HG02884 (cell line): ENCODE results near the gene MSANTD7.
"Not testable (repeated sequence)": the region's sequence is repeated elsewhere in the genome, so short reads cannot be mapped to it uniquely, and the experiment has no call there.

Experiments
- ATAC-seq: cut with Tn5 transposase; IDR thresholded peaks from one replicate; pipeline ENCODE4 v1.9.1; 2021; ENCODE audit warnings: mild to moderate bottlenecking, moderate library complexity; ENCODE audit not compliant: unreplicated experiment

Gene MSANTD7, protein sequence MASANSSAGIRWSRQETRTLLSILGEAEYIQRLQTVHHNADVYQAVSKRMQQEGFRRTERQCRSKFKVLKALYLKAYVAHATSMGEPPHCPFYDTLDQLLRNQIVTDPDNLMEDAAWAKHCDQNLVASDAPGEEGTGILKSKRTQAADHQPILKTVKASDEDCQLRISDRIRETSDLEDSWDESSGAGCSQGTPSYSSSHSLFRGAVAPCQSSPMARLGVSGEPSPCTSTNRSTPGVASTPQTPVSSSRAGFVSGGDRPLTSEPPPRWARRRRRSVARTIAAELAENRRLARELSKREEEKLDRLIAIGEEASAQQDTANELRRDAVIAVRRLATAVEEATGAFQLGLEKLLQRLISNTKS

DNA sequence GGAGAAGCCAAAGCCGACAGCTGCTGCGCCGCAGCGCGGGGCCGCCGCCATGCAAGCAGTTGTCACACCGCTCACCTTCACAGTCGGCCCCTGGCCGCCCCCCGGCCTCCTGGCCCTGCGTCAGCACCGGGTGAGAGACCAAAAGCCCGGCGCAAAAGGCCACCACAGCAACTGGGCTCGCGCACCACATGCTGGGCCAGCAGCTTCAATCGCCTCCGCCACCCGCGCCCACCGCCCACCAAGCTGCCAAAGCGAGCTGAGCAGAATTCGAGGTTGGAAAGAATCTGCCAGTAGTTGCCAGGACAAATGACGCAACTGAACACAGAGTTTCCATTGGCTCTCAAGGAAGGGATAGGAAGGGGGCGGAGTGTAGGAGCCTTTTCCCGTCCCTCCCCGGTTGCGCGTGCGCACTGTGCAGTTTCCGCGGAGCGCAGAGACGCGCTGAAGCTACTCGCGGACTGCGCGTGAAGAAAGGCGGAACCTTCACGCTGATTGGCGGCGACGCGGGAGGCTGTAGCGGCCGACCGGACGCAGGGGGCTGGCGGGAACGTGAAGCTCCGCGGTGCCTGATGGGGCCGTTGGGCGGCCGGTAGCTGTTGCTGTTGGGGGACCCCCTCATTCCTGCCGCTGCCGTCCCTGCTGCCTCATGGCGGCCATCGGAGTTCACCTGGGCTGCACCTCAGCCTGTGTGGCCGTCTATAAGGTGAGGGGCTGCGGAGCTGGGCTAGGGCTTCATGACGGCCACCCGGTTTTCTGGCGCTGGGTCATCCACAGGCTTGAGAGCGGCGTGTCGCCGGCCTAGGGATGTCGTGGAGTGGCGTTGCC is at the start of gene MSANTD7, which contains the start of the genes CDNF and HSPA14:
MSANTD7 (plus strand) TSS at position 550 of the 825 bp plus-strand sequence. CDS start 3,979 bp downstream, outside the sequence.
CDNF (minus strand) TSS at position 281 of the 825 bp plus-strand sequence; CDS start at position 190, 91 bp downstream.
HSPA14 (plus strand) TSS at position 550 of the 825 bp plus-strand sequence; CDS start at position 647, 97 bp downstream.
- ATAC-seq = peak; percentile 86

DNA sequence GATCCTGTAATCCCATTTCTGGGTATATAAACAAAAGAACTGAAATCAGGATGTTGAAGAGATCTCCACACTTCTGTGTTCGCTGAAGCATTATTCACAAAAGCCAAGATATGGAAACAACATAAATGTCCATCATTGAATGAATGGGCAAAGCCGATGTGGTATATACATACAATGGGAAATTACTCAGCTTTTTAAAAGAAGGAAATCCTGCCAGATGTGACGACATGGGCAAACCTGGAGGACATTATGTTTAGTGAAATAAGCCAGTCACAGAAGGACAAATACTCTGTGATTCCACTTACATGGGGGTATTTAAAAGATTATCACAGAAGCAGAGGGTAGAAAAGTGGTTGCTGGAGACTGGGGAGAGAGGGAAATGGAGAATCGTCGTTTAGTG is 39.5 kb upstream of the MSANTD7 start:
- ATAC-seq = no peak

DNA sequence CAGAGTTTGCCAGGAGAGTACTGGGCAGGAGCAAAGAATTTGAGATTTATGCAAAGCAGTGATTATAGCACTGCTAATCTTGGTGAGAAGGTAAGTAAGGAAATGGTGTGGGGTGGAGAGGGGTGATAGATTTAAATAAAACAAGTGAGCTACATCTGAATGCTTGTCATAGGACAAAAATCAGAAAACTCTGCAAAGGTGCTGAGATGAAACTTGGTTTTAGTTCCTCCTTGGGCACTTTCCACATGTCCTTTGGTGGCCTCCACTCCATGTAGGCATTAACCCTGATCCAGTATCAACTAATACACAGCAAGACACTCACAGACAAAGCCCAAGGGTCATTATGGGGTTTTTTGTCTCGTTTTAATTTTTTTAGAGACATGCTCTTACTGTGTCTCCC is 37.7 kb upstream of the MSANTD7 start:
- no peak for ATAC-seq

DNA sequence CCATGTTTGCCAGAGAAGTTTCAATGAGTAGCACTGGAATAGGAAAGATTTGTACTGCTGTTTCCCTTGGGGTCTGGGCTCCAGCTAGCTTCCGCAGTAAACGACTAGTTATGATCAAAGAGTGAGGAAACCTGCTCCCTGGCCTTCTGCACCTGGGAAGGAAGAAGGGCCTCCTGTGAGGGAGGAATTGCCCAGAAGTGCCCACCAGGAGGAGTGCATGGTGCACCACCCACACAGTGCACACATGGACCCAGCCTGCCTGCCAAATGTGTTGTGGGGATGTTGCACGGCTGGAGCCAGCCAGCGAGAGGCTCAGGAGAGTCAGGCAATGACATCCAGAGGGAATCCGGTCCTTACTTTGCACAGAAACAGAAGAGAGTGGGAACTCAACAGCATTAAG is 36.4 kb upstream of the MSANTD7 start:
- no peak for ATAC-seq

DNA sequence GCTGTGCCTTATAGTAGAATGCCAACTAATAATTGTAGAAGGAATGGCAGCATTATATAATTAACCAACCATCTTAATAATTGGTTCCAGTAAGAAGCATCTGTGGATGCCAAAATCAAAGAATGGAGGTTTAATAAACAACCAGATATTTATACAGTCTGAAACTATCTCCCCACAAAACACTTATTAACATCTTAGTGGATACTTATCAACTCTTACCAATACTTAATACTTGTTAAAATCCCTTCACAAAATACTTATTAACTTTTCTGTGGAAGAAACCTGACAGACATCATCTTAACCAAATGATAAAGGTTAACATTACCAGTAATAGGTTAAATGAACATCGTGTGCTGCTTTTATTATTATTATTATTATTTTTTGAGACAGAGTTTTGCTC is 34.3 kb upstream of the MSANTD7 start:
- no peak for ATAC-seq

DNA sequence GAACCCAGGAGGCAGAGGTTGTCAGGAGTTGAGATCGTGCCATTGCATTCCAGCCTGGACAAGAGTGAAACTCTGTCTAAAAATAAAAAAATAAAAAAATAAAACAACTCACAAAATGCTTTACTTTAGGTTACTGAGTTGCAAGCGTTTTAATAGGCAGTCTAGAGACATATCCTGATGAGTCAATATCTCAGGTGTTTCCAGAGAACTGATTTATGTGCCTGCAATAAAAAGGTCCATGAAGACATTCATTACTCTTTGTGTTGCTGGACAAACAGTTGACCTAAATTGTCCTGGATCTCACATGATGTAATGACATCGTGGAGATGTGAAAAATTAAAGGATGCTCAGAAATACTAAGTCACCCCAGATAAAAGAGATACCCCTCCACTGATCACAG is 31.8 kb upstream of the MSANTD7 start:
- ATAC-seq = no peak

DNA sequence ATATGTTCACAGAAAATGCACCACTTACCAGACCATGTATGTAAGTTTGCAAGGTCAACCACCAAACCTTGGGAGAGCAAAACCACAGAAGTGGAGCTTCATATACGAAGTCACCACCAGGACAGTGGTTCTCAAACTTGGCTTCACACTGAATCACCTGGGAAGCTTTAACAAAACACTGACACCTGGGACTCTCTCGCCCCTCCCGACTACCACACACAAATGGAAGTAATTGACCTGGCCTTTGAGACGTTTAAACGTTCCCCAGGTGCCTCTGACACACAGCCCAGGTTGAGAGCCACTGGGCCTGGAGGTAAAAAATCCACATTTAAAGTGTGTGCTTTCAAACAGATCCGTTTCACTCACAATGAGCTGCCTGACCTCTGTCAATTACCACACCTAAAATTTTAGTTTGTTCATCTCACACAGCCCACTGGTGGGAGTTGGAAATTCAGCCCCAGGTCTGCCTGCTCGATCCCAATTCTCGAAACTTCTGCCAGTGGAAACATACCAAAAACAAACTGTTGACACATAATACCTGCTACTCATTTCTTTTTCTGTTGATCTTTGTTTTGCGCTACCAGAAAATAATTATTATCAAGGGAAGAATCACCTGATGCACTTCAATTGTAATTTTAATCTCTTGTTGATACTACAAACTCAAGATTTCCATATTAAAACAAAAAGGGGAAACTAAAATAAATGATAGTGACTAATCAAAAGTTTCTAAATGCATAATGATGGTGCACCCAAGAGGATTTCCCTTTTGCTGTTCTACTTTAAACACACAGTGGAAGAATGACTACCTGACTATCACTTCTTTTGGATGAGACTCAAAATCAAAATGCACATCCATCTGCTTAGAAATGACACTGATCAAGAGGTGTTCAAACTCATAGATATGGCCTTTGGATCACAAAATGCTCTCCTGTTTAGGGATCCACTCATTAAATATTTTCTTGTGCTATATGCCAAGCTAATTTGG is 26.8 kb upstream of the MSANTD7 start:
- no peak for ATAC-seq

DNA sequence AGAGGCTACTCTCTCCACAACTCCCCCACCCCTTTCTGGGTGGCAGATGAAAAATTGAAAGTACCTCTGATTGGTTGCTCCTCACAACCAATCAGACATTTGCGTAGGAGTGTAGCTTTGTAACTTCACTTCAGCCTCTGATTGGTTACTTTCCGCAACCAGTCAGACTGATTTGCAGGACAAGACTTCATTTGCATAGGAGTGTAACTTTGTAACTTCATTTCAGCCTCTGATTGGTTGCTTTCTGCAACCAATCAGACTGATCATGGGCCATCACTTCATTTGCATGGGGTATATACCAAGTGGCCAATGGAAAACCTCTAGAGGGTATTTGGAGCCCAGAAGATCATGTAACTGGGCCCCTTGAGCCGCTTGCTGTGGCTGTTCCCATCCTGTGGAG is 25.8 kb upstream of the MSANTD7 start:
- ATAC-seq = no peak

DNA sequence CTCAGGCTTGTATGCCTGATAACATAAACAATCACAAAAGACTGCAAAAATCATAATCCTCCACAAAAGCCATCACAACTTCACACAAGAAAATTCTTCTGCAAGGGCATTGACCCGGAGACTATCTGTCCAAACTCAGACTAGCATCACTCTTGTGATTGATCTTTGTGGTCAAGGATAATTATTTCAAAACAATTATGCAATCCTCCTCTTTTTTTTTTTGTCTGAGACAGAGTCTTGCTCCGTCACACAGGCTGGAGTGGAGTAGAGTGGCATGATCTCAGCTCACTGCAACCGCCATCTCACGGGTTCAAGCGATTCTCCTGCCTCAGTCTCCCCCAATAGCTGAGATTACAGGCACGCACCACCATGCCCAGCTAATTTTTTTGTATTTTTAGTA is 22.4 kb upstream of the MSANTD7 start:
- no peak for ATAC-seq

DNA sequence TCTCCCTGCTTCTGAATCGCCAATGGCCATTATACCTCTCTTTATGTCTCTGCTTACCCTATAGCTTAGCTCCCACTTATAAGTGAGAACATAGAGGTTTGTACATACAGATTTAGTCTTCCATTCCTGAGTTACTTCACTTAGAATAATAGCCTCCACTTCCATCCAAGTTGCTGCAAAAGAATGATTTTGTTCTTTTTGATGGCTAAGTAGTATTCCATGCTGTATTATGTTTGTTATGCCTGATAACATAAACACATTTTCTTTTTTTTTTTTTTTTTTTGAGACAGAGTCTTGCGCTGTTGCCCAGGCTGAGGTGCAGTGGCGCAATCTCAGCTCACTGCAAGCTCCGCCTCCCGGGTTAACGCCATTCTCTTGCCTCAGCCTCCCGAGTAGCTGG is 21.4 kb upstream of the MSANTD7 start:
- ATAC-seq = not testable (repeated sequence)

DNA sequence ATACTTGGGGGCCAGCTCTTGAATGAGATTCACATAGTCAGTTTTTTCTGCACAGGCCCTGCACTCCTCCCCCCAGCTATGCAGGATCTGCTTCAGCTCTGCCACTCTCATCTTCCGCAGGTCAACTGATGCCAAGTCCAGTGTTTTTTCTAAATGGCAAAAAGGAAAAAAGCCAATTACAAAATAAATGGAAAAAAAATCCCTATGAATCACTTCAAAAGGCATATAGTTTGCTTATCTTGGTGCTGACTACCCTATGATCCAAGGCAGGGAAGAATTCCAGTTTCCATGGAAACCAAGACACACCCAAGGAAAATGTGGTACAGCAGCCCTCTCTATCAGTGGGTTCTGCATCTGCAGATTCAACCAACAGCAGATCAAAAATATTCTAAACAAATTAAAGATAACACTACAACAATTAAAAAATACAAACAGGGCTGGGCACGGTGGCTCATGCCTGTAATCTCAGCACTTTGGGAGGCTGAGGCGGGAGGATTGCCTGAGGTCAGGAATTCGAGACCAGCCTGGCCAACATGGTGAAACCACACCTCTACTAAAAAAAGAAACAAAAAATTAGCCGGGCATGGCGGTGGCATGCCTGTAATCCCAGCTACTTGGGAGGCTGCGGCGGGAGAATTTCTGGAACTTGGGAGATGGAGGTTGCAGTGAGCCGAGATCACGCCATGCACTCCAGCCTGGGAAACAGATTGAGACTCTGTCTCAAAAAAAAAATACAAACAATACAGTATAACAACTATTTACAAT is 17.9 kb upstream of the MSANTD7 start:
- no peak for ATAC-seq

DNA sequence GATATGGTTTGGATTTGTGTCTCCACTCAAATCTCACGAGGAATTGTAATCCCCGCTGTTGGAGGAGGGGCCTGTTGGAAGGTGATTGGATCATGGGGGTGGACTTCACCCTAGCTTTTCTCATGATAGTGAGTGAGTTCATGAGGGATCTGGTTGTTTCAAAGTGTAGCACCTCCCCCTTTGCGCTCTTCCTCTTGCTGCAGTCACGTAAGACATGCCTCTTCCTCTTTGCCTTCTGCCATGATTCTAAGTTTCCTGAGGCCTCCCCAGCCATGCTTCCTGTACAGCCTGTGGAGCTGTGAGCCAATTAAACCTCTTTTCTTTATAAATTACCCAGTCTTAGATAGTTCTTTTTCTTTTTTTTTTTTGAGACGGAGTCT is 17.3 kb upstream of the MSANTD7 start:
- no peak for ATAC-seq

DNA sequence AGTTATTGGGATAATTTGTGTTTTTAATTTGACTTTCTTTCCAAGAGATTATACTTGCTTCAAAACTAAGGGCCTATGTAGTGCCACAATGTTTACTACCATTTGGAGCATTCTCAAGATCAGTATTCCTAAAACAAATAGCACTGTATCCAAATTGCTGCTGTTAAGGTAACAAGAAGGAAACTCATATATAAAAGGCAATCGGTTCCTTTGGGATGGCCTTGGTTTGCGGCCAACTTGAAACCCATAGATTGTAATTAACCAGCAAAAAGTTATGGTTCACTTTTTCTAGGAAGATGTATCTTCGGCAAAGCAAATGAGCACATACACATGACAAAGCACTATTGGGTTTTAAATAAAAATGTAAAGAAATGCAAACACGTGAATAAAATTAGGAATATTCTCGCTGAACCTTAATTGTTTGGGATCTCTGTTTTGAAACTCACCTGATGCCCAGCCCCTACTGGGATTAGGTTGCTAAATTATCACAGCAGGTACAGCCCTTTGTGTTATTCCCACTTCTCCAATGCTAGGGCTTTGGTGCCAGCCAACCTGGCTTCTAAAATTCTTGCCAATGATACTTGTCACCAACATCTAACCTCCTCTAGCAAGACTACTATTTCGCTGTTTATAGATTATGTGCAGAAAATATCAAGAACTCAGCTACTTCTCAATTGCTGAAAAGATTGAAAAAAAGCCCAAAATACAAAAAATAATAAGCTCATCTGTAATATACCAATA is 16.3 kb upstream of the MSANTD7 start:
- no peak for ATAC-seq

DNA sequence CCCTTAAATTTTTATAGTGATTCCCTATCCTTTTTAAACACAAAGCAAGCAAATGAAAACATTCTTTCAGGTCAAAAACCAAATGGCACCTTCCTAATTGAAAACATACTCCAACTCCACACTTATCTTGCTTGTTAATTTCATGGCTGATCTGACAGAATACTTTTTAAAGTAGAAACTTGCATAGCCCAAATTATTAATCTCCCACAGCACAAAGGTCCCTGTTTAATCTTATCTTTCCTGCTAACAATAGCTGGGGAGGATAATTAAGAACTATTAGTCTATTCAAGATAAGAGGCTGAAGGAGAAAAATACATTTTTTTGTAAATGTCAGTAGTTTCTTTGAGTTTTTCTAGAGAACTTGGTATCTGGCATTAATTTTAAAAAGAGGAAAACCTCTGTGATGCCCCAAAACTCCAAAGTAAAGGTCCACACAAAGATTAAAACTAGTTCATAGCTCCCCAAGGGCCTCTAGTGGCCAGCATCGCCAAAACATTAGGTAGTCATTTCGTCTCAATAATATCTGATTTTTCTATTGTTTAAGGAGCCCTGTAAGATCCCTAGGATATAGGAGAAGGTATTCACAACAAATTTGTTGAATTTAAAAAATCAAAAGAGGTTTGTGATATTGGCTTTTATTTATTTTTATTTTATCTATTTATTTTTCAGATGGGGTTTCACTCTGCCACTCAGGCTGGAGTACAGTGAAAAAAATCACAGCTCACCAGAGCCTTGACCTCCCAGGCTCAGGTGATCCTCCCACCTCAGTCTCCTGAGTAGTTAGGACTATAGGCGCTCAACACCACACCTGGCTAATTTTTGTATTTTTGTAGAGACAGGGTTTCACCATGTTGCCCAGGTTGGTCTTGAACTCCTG is 15.0 kb upstream of the MSANTD7 start:
- no peak for ATAC-seq

DNA sequence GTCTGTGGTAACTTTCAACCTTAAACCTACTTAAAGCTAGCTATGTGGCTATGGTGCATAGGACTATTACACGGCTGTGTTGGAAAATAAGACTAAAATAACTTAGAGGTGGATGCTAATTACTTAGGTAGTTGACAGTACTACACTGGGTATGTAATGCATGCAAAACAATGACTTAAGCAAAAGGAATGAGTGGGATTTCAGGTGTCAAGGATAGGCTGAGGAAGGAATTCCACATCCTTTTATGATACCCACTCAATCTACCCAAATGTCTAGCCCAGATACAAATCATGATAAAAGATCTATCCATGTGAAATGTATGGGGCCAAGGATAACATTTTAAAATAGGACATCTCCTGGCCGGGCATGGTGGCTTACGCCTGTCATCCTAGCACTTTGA is 14.1 kb upstream of the MSANTD7 start:
- no peak for ATAC-seq

DNA sequence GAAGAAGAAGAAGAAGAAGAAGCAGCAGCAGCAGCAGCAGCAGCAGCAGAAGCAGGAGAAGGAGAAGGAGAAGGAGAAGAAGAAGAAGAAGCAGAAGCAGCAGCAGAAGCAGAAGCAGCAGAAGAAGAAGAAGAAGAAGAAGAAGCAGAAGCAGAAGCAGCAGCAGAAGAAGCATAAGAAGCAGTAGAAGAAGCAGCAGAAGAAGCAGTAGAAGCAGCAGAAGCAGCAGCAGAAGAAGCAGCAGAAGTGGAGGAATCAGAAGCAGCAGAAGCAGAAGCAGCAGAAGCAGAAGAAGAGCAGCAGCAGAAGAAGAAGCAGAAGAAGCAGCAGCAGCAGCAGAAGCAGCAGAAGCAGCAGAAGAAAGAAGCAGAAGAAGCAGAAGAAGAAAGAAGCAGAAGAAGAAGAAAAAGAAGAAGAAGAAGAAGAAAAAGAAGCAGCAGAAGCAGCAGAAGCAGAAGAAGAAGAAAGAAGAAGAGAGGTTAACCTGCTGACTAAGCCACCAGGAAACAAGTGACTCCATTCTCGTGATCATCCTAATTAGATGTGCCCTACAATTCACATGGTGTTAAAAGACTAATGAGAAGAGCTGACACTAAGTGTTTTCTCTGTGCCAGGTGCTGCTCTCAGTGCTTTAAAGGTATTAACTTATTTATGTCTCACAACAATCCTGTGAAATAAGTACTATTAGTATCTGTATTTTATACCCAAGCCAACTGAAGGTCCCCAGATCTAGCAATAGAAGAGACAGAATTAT is 11.9 kb upstream of the MSANTD7 start:
- ATAC-seq = no peak

DNA sequence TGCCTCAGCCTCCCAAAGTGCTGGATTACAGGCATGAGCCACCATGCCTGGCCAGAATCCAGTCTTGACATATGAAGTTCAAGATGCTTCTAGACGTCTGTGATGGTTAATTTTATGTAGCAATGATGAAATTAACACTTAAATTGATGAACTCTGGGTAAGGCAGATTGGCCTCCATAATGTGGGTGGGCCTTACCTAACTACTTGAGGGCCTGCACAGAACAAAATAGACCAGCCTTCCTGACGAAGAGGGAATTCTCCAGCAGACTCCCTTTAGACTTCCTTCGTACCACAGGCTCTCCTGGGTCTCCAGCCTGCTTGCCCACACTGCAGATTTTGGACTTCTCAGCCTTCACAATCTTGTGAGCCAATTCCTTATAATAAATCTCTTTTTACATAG is 5.0 kb upstream of the MSANTD7 start:
- no peak for ATAC-seq

DNA sequence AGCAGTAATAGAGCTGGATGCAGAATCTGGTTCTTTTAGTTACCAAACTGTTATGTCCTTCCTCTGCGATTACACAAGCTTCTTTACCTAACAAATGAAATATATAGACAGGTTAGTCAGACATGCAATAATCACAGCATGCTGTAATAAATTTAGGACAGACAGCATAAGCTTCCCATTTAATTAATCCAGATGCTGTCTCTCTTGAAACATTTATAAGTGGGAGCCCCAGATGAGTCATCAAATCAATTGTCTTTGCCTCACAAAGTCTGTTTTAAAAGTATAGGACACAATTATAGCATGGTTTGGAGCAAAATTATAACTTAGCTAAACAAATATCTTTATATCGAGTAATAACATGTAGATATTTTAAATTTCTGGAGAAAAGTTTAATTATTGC is 1.9 kb upstream of the MSANTD7 start:
- ATAC-seq = no peak
